SK-N-SH (cell line): ENCODE data around the gene CRK. TPM values are rescaled to one million over a fixed set of nuclear protein-coding genes. Genes with fewer than 3 reads are reported as not detected.

Experiments used
- CTCF ChIA-PET: fragments of 300-600, 350-600 bp; formaldehyde crosslinking; extraction: SDS; loops from one replicate; lab custom pipeline; 2021; lab: Yijun Ruan, JAX
- POLR2A ChIA-PET: fragments of 350-600 bp; sonication (Branson Sonifier 250); formaldehyde crosslinking; extraction: SDS; loops from one replicate; lab custom pipeline; 2020; ENCODE audit warnings: antibody characterized with exemption, inconsistent platforms; lab: Yijun Ruan, JAX
- DNase-seq: peaks from one replicate; pipeline ENCODE4 v3.0.0; 2012
- H2AFZ ChIP-seq: fragments of 200-600 bp; sonication (generic); 2 replicates; pipeline ENCODE4 v1.8.1; 2016; ENCODE audit warnings: antibody characterized with exemption, mild to moderate bottlenecking, low read depth
- H3F3A ChIP-seq: fragments of 200-600 bp; sonication (generic); replicated peaks from 2 replicates; pipeline ENCODE3; 2016; ENCODE audit warnings: antibody characterized with exemption, mild to moderate bottlenecking; ENCODE audit not compliant: insufficient read depth
- H3K27ac ChIP-seq, 2 experiments: fragments of 200-500 bp in 1 of 2; fragments of 200-600 bp in 1 of 2; sonication (Bioruptor generic) in 1 of 2; sonication (generic), shearing (Covaris generic) in 1 of 2; 2 replicates each; pipeline versions ENCODE4 v1.5.1 to v1.6.1; 2014 to 2016; ENCODE audit warnings: low read depth in 2 of 2, inconsistent platforms in 1 of 2, low read length in 1 of 2, mild to moderate bottlenecking in 1 of 2, mixed read lengths in 1 of 2
- H3K27me3 ChIP-seq: fragments of 200-600 bp; sonication (generic), shearing (Covaris generic); 2 replicates; pipeline ENCODE4 v1.6.1; 2016; ENCODE audit warnings: mixed run types; ENCODE audit not compliant: insufficient read depth
- H3K36me3 ChIP-seq, 2 experiments: fragments of 200-500 bp in 1 of 2; fragments of 200-600 bp in 1 of 2; sonication (Bioruptor generic) in 1 of 2; sonication (generic) in 1 of 2; replicated peaks in 1 of 2; 2 replicates each; pipeline versions ENCODE3 to v1.5.1; 2014 to 2016; ENCODE audit warnings: low read length in 1 of 2, mild to moderate bottlenecking in 1 of 2; ENCODE audit not compliant: insufficient read depth in 2 of 2, control insufficient read depth in 1 of 2
- H3K4me1 ChIP-seq, 2 experiments: fragments of 200-500 bp in 1 of 2; fragments of 200-600 bp in 1 of 2; sonication (Bioruptor generic) in 1 of 2; sonication (generic), shearing (Covaris generic) in 1 of 2; 2 replicates each; pipeline versions ENCODE4 v1.5.1 to v1.6.1; 2014 to 2016; ENCODE audit warnings: low read depth in 1 of 2, low read length in 1 of 2, mixed run types in 1 of 2; ENCODE audit not compliant: insufficient read depth in 2 of 2, control insufficient read depth in 1 of 2
- H3K4me2 ChIP-seq: fragments of 200-600 bp; sonication (generic), shearing (Covaris generic); 2 replicates; pipeline ENCODE4 v1.6.1; 2017; ENCODE audit warnings: mixed run types
- H3K4me3 ChIP-seq, 2 experiments: fragments of 200-500 bp in 1 of 2; fragments of 200-600 bp in 1 of 2; sonication (Bioruptor generic) in 1 of 2; sonication (generic), shearing (Covaris generic) in 1 of 2; 2 replicates each; pipeline versions ENCODE4 v1.5.1 to v1.8.1; 2014 to 2016; ENCODE audit warnings: low read depth in 2 of 2, inconsistent platforms in 1 of 2, low read length in 1 of 2, mild to moderate bottlenecking in 1 of 2, mixed read lengths in 1 of 2, moderate library complexity in 1 of 2
- H3K79me2 ChIP-seq: fragments of 200-600 bp; sonication (generic); 2 replicates; pipeline ENCODE4 v1.8.1; 2017; ENCODE audit warnings: mild to moderate bottlenecking; ENCODE audit not compliant: insufficient read depth
- H3K9ac ChIP-seq: fragments of 200-600 bp; sonication (generic); 2 replicates; pipeline ENCODE4 v1.6.1; 2017; ENCODE audit warnings: mixed run types
- H3K9me2 ChIP-seq: fragments of 200-600 bp; sonication (generic); 2 replicates; pipeline ENCODE4 v1.6.1; 2017; ENCODE audit warnings: mixed run types
- H3K9me3 ChIP-seq: fragments of 200-600 bp; sonication (generic); 2 replicates; pipeline ENCODE4 v1.6.1; 2017; ENCODE audit warnings: mixed run types, mild to moderate bottlenecking, moderate library complexity
- H4K20me1 ChIP-seq: fragments of 200-600 bp; sonication (generic); 2 replicates; pipeline ENCODE4 v1.6.1; 2017; ENCODE audit warnings: mild to moderate bottlenecking, mixed run types; ENCODE audit not compliant: insufficient read depth
- CHD2 ChIP-seq: fragments of 150-350 bp; IDR thresholded peaks from 2 replicates; pipeline ENCODE4 v1.6.1; 2018; ENCODE audit warnings: low read length; ENCODE audit not compliant: partially characterized antibody
- ELF1 ChIP-seq: IDR thresholded peaks from 2 replicates; pipeline ENCODE4 v1.4.0; 2012
- FOSL2 ChIP-seq: IDR thresholded peaks from 2 replicates; pipeline ENCODE4 v1.4.0; 2012; ENCODE audit warnings: low read depth, mild to moderate bottlenecking, moderate library complexity, borderline replicate concordance
- GABPA ChIP-seq: IDR thresholded peaks from 2 replicates; pipeline ENCODE4 v1.4.0; 2012; ENCODE audit warnings: low read depth, mild to moderate bottlenecking
- JUND ChIP-seq: IDR thresholded peaks from 2 replicates; pipeline ENCODE4 v1.4.0; 2012
- MXI1 ChIP-seq: IDR thresholded peaks from 2 replicates; pipeline ENCODE4 v1.6.1; 2012; ENCODE audit warnings: mild to moderate bottlenecking, low read depth, low read length, improper control_type of control experiment
- NRF1 ChIP-seq: IDR thresholded peaks from 2 replicates; pipeline ENCODE4 v1.6.1; 2012; ENCODE audit warnings: low read depth, mild to moderate bottlenecking, low read length
- RFX5 ChIP-seq: IDR thresholded peaks from 2 replicates; pipeline ENCODE4 v1.6.1; 2012; ENCODE audit warnings: mild to moderate bottlenecking, improper control_type of control experiment, low read length
- SIN3A ChIP-seq: IDR thresholded peaks from 2 replicates; pipeline ENCODE4 v1.6.1; 2012; ENCODE audit warnings: low read depth, mild to moderate bottlenecking, low read length, moderate library complexity, borderline replicate concordance
- TEAD4 ChIP-seq: IDR thresholded peaks from 2 replicates; pipeline ENCODE4 v1.4.0; 2012; ENCODE audit warnings: mild to moderate bottlenecking, borderline replicate concordance; ENCODE audit not compliant: insufficient read depth
- YY1 ChIP-seq: IDR thresholded peaks from 2 replicates; pipeline ENCODE4 v1.4.0; 2012; ENCODE audit warnings: low read depth, mild to moderate bottlenecking
- WGBS: methylation state at CpG from one replicate; pipeline ENCODE4 v1.1.6; 2017; ENCODE audit warnings: low lambda C conversion rate; 5-methylcytosine and 5-hydroxymethylcytosine counted together
- polyA plus RNA-seq, 3 experiments: library from polyadenylated mRNA; depleted of rRNA; stranded (reverse); fragments of >200 nt; gene quantifications; 2 replicates each; pipeline ENCODE4 v1.2.3, GENCODE V29; 2012
- TF ChIP-seq, protein P1 (sequence below): IDR thresholded peaks from 2 replicates; pipeline ENCODE4 v1.4.0; 2012; ENCODE audit warnings: low read depth
- TF ChIP-seq, protein P2 (sequence below): IDR thresholded peaks from 2 replicates; pipeline ENCODE4 v1.4.0; 2012; ENCODE audit warnings: low read depth, borderline replicate concordance
- TF ChIP-seq, protein P3 (sequence below): IDR thresholded peaks from 2 replicates; pipeline ENCODE4 v1.4.0; 2012; ENCODE audit warnings: low read depth, borderline replicate concordance
- TF ChIP-seq, protein P4 (sequence below): fragments of 150-350 bp; IDR thresholded peaks from 2 replicates; pipeline ENCODE4 v1.6.1; 2016; ENCODE audit warnings: mild to moderate bottlenecking, low read depth, low read length
- TF ChIP-seq, protein P5 (sequence below): IDR thresholded peaks from 2 replicates; pipeline ENCODE4; 2012

CRK gene
- polyA plus RNA-seq, 1 of the 3 experiments (the other 2 are of a cell fraction): 50.7 TPM

DNA sequence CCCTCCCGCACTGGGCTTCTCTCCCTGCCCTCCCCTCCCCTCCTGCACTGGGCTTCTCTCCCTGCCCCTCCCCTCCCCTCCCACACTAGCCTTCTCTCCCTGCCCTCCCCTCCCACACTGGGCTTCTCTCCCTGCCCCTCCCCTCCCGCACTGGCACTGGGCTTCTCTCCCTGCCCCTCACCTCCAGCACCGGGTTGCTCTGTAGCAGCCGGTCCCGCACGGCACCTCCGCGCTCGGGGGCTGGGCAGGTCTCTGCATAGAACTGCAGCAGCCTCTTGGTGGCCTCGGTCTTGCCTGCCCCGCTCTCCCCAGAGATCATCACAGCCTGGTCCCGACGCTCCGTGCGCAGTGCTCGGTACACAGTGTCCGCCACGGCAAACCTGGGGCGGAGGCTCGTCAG is 26.6 kb upstream of the CRK start:
- Histone ChIP-seq H3K4me3 (no peak overlapping the region), H3K27ac (no peak overlapping the region), H3K4me1 (peaks cover 1 to 9% of the 10 kb centered on the region in 2 experiments; a peak in 1 of 4 replicates)
- TF ChIP-seq, protein P1, sequence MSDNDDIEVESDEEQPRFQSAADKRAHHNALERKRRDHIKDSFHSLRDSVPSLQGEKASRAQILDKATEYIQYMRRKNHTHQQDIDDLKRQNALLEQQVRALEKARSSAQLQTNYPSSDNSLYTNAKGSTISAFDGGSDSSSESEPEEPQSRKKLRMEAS: no peak
- TF ChIP-seq ELF1 (no peak), NRF1 (no peak)
- TF ChIP-seq, all 33 proteins: peak for 0
- H3K79me2 ChIP-seq: peaks cover 49% of the 10 kb centered on the region
- H3K36me3 ChIP-seq: peaks cover 25 to 38% of the 10 kb centered on the region in 2 experiments
- POLR2A ChIA-PET: no interaction called here
- WGBS: 93% methylated on average over 20 of the region's 20 CpGs
- H3K27me3 ChIP-seq: no peaks in the 10 kb centered on the region
- no peak for DNase-seq
- no peaks in the 10 kb centered on the region for H4K20me1 ChIP-seq
- CTCF ChIA-PET: interaction anchor here (2.5 kb wide), 1 partner anchor 117 kb away, joined by 9 read pairs; no protein-coding TSS in a partner anchor
- no peak overlapping the region for H3K4me2 ChIP-seq
- H3K9me2 ChIP-seq: no peaks in the 10 kb centered on the region
- no peaks in the 10 kb centered on the region for H3K9me3 ChIP-seq
- H3F3A ChIP-seq: no peaks in the 10 kb centered on the region
- H3K9ac ChIP-seq: no peak overlapping the region
- no peak overlapping the region for H2AFZ ChIP-seq

DNA sequence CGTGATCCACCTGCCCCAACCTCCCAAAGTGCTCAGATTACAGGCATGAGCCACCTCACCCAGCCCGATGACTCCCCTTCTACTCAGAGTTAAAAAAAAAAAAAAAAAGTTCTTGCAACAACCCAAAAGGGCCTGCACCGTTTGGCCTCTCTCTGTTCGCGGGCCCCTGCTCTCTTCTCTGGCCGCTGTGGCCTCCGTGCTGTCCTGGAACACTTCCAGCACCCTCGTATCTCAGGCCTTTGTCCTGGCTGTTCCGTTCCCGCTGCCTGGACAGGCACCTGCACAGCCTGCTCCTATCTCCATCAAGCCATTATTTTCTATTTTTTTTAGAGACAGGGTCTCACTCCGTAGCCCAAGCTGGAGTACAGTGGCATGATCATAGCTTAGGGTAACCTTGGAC is 25.7 kb upstream of the CRK start:
- H3K27ac ChIP-seq: no peak overlapping the region
- H3K4me1 ChIP-seq: peaks cover 0 to 9% of the 10 kb centered on the region in 2 experiments; a peak in 1 of 4 replicates
- TF ChIP-seq GABPA (no peak), TEAD4 (no peak), MXI1 (no peak), RFX5 (no peak), FOSL2 (no peak), SIN3A (no peak), CHD2 (no peak), JUND (no peak), NRF1 (no peak), YY1 (no peak)
- TF ChIP-seq, protein P2, sequence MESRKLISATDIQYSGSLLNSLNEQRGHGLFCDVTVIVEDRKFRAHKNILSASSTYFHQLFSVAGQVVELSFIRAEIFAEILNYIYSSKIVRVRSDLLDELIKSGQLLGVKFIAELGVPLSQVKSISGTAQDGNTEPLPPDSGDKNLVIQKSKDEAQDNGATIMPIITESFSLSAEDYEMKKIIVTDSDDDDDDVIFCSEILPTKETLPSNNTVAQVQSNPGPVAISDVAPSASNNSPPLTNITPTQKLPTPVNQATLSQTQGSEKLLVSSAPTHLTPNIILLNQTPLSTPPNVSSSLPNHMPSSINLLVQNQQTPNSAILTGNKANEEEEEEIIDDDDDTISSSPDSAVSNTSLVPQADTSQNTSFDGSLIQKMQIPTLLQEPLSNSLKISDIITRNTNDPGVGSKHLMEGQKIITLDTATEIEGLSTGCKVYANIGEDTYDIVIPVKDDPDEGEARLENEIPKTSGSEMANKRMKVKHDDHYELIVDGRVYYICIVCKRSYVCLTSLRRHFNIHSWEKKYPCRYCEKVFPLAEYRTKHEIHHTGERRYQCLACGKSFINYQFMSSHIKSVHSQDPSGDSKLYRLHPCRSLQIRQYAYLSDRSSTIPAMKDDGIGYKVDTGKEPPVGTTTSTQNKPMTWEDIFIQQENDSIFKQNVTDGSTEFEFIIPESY: no peak
- TF ChIP-seq, protein P3, sequence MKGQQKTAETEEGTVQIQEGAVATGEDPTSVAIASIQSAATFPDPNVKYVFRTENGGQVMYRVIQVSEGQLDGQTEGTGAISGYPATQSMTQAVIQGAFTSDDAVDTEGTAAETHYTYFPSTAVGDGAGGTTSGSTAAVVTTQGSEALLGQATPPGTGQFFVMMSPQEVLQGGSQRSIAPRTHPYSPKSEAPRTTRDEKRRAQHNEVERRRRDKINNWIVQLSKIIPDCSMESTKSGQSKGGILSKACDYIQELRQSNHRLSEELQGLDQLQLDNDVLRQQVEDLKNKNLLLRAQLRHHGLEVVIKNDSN: no peak
- TF ChIP-seq, protein P4, sequence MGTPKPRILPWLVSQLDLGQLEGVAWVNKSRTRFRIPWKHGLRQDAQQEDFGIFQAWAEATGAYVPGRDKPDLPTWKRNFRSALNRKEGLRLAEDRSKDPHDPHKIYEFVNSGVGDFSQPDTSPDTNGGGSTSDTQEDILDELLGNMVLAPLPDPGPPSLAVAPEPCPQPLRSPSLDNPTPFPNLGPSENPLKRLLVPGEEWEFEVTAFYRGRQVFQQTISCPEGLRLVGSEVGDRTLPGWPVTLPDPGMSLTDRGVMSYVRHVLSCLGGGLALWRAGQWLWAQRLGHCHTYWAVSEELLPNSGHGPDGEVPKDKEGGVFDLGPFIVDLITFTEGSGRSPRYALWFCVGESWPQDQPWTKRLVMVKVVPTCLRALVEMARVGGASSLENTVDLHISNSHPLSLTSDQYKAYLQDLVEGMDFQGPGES: no peak
- TF ChIP-seq, protein P5, sequence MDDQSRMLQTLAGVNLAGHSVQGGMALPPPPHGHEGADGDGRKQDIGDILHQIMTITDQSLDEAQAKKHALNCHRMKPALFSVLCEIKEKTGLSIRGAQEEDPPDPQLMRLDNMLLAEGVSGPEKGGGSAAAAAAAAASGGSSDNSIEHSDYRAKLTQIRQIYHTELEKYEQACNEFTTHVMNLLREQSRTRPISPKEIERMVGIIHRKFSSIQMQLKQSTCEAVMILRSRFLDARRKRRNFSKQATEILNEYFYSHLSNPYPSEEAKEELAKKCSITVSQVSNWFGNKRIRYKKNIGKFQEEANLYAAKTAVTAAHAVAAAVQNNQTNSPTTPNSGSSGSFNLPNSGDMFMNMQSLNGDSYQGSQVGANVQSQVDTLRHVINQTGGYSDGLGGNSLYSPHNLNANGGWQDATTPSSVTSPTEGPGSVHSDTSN: no peak
- no peaks in the 10 kb centered on the region for H4K20me1 ChIP-seq
- H3K9ac ChIP-seq: no peak overlapping the region
- no peaks in the 10 kb centered on the region for H3K9me2 ChIP-seq
- peaks cover 28 to 42% of the 10 kb centered on the region in 2 experiments for H3K36me3 ChIP-seq
- ChIA-PET POLR2A (no interaction called here), CTCF (interaction anchor here (2.5 kb wide), 1 partner anchor 116 kb away, joined by 9 read pairs; no protein-coding TSS in a partner anchor)
- no peak overlapping the region for H2AFZ ChIP-seq
- H3K27me3 ChIP-seq: no peaks in the 10 kb centered on the region
- no peak overlapping the region for H3K4me3 ChIP-seq
- H3K79me2 ChIP-seq: peaks cover 41% of the 10 kb centered on the region
- no peak for DNase-seq
- no peaks in the 10 kb centered on the region for H3F3A ChIP-seq
- WGBS: 91% methylated on average over 11 of the region's 11 CpGs
- H3K4me2 ChIP-seq: no peak overlapping the region
- H3K9me3 ChIP-seq: no peaks in the 10 kb centered on the region
